22Rv1 (cell line): ENCODE results near the gene TMEM244.

Source experiments
- CTCF ChIP-seq: fragments of 450-650 bp; IDR thresholded peaks from 2 replicates; pipeline ENCODE4 v1.5.1; 2017; ENCODE audit warnings: mild to moderate bottlenecking
- ZFX ChIP-seq: fragments of 450-650 bp; IDR thresholded peaks from 2 replicates; pipeline ENCODE4 v1.6.1; 2017; ENCODE audit warnings: antibody characterized with exemption, borderline replicate concordance

GRCh38 chr6:129849456-129849855 lies 11.7 kb downstream of the TMEM244 start:
- TF ChIP-seq CTCF (no peak), ZFX (no peak)
